Trophoblast cell (in vitro differentiated cells and primary cell): ENCODE data around the gene TTC39C.

Experiments used
- DNase-seq, 2 donors: peaks; one replicate each; pipeline ENCODE4 v3.0.0-alpha.2; 2016
- H2AFZ ChIP-seq: 2 replicates; pipeline ENCODE4 v1.6.1; 2013; ENCODE audit warnings: low read length, moderate library complexity, mild to moderate bottlenecking; ENCODE audit not compliant: insufficient read depth, poor library complexity
- H2AK5ac ChIP-seq: 2 replicates; pipeline ENCODE4 v1.6.1; 2013; ENCODE audit warnings: mild to moderate bottlenecking, low read length
- H2BK120ac ChIP-seq: 2 replicates; pipeline ENCODE4 v1.6.1; 2013; ENCODE audit warnings: low read length, mild to moderate bottlenecking, moderate library complexity; ENCODE audit not compliant: insufficient read depth, poor library complexity
- H2BK12ac ChIP-seq: 2 replicates; pipeline ENCODE4 v1.6.1; 2013; ENCODE audit warnings: mild to moderate bottlenecking, low read length, moderate library complexity
- H2BK5ac ChIP-seq: 2 replicates; pipeline ENCODE4 v1.6.1; 2013; ENCODE audit warnings: low read length, low read depth, moderate library complexity, mild to moderate bottlenecking; ENCODE audit not compliant: poor library complexity
- H3K14ac ChIP-seq: 2 replicates; pipeline ENCODE4 v1.6.1; 2013; ENCODE audit warnings: mild to moderate bottlenecking, low read length
- H3K18ac ChIP-seq: 2 replicates; pipeline ENCODE4 v1.6.1; 2013; ENCODE audit warnings: mild to moderate bottlenecking, low read length
- H3K23ac ChIP-seq: 2 replicates; pipeline ENCODE4 v1.6.1; 2013; ENCODE audit warnings: low read length
- H3K27ac ChIP-seq: 2 replicates; pipeline ENCODE4 v1.5.1; 2013; ENCODE audit warnings: low read depth, mild to moderate bottlenecking, inconsistent platforms, low read length, moderate library complexity
- H3K27me3 ChIP-seq: 2 replicates; pipeline ENCODE4 v1.6.1; 2013; ENCODE audit warnings: inconsistent platforms, mild to moderate bottlenecking, low read length, moderate library complexity; ENCODE audit not compliant: insufficient read depth
- H3K36me3 ChIP-seq, 2 experiments: 1 replicate in 1 of 2; 2 replicates in 1 of 2; pipeline ENCODE4 v1.6.1; 2013; ENCODE audit warnings: low read length in 2 of 2, mild to moderate bottlenecking in 2 of 2, moderate library complexity in 1 of 2; ENCODE audit not compliant: insufficient read depth in 2 of 2, control insufficient read depth in 1 of 2
- H3K4ac ChIP-seq: 2 replicates; pipeline ENCODE4 v1.6.1; 2013; ENCODE audit warnings: low read depth, mild to moderate bottlenecking, low read length, moderate library complexity
- H3K4me1 ChIP-seq, 2 experiments: 1 replicate in 1 of 2; 2 replicates in 1 of 2; pipeline ENCODE4 v1.6.1; 2013; ENCODE audit warnings: low read length in 2 of 2, mild to moderate bottlenecking in 2 of 2, moderate library complexity in 1 of 2; ENCODE audit not compliant: insufficient read depth in 2 of 2, control insufficient read depth in 1 of 2
- H3K4me2 ChIP-seq: 2 replicates; pipeline ENCODE4 v1.6.1; 2013; ENCODE audit warnings: inconsistent platforms, mild to moderate bottlenecking, low read length, moderate library complexity
- H3K4me3 ChIP-seq: 2 replicates; pipeline ENCODE4 v1.5.1; 2013; ENCODE audit warnings: mild to moderate bottlenecking, low read depth, low read length, inconsistent platforms
- H3K79me1 ChIP-seq: one replicate; pipeline ENCODE4 v1.6.1; 2013; ENCODE audit warnings: low read length
- H3K79me2 ChIP-seq: 2 replicates; pipeline ENCODE4 v1.6.1; 2013; ENCODE audit warnings: low read length, mild to moderate bottlenecking; ENCODE audit not compliant: control insufficient read depth, insufficient read depth, poor library complexity
- H3K9ac ChIP-seq: 2 replicates; pipeline ENCODE4 v1.6.1; 2013; ENCODE audit warnings: mild to moderate bottlenecking, low read length
- H3K9me3 ChIP-seq: 2 replicates; pipeline ENCODE4 v1.6.1; 2013; ENCODE audit warnings: low read depth, mild to moderate bottlenecking, control low read depth, inconsistent platforms, low read length; ENCODE audit not compliant: insufficient read depth
- H4K12ac ChIP-seq: 2 replicates; pipeline ENCODE4 v1.6.1; 2013; ENCODE audit warnings: low read depth, mild to moderate bottlenecking, low read length, moderate library complexity
- H4K8ac ChIP-seq: 2 replicates; pipeline ENCODE4 v1.6.1; 2013; ENCODE audit warnings: low read depth, mild to moderate bottlenecking, low read length, moderate library complexity
- H4K91ac ChIP-seq: one replicate; pipeline ENCODE4 v1.6.1; 2013; ENCODE audit warnings: low read depth, mild to moderate bottlenecking, low read length, moderate library complexity
- WGBS: extraction: QIAGEN DNeasy Blood & Tissue Kit; methylation state at CpG from one replicate; pipeline ENCODE4 v1.1.7; 2013; ENCODE audit warnings: missing lambda C conversion rate; ENCODE audit not compliant: insufficient read length, insufficient coverage; ENCODE audit errors: extremely low coverage; 5-methylcytosine and 5-hydroxymethylcytosine counted together

TTC39C gene

DNA sequence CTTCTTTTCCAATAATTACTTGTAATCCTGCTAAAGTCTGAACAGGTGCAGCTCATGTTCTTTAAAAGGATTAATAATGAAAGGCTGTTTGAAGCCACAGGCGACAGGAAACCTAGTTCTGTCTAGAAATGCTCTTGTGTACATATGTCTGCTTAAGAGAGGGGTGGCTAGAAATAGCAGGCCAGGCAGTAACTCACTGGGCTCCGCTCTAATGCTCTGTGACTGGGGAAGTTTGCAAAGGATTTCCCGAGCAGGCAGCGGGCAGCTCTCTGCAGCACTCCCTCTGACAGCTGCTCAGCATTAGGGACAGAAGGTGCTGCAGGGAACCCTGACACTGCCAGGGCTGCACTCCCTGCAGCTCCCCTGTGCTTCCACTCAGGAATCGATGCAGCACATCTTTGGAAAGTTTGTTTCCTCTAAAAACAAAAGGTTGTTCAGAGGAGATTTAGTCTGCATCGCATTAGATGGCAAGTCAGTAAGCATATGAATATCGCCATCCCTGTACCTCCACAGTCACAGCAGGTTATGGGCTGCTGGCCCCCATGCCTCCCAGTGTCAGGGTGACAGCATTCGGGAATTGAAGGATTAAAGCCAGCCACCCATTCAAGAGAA, 33.1 kb upstream of the TTC39C start:
- no peaks in the 10 kb centered on the region for H3K79me1 ChIP-seq
- DNase-seq, result no peak
- H2AK5ac ChIP-seq, result no peak overlapping the region
- H3K4me2 ChIP-seq, result no peak overlapping the region
- no CpG with 5 or more reads among the region's 8 CpGs for WGBS
- no peak overlapping the region for H4K8ac ChIP-seq
- H3K9me3 ChIP-seq, result no peaks in the 10 kb centered on the region
- no peaks in the 10 kb centered on the region for H3K27me3 ChIP-seq
- no peak overlapping the region for H4K91ac ChIP-seq
- H3K14ac ChIP-seq, result no peak overlapping the region
- no peaks in the 10 kb centered on the region for H3K79me2 ChIP-seq
- H3K23ac ChIP-seq, result no peak overlapping the region
- H2BK120ac ChIP-seq, result no peak overlapping the region
- peaks cover 3 to 4% of the 10 kb centered on the region in 2 experiments for H3K4me1 ChIP-seq
- no peak overlapping the region for H3K4me3 ChIP-seq
- no peak overlapping the region for H2BK12ac ChIP-seq
- no peak overlapping the region for H3K9ac ChIP-seq
- H3K27ac ChIP-seq, result no peak overlapping the region
- H2BK5ac ChIP-seq, result no peak overlapping the region
- no peak overlapping the region for H4K12ac ChIP-seq
- H2AFZ ChIP-seq, result no peak overlapping the region
- H3K36me3 ChIP-seq, result no peaks in the 10 kb centered on the region
- H3K4ac ChIP-seq, result no peak overlapping the region
- H3K18ac ChIP-seq, result no peak overlapping the region

DNA sequence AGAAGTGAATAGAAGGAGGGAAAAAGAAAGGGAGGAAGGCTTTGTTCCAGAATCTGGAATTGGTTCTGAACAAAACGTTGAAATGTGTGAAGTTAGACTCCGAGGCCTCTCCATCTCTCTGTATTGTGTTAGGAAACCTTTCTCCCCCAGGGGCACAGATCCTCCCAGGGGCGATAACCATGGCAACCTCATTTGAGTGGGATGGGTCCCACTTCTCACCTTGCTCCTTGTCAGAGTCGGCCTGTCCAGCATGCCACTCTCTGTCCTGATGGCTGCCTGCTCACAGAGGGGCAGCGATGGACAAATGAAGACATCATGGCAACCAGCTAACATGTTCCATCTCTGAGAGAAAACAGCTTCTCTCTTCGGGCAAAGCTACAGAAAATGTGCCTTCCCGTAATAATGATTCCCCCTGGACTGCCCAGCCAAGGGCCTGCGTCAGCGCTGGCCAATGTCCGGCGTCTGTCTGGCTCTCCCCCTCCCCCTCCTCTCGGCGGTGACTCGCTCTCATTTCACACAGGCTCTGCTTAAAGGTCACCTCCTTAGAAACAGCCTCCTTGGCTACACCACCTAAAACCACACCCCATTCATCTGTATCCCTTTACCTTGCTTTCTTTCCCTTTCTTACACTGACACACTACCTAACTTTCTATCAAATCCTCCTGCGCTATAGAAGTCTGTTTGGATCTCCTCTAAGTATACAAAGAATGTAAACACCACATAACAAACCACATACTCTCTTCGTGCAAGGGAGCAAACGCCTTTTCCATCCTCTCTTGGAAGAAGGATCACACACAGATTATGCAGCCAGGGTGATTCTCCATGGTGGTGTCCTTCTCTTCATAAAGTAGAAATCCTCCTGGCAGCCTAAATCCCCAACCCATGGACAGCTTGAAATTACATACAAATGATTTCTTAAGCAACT, 32.1 kb upstream of the TTC39C start:
- no peak overlapping the region for H3K23ac ChIP-seq
- H4K12ac ChIP-seq, result no peak overlapping the region
- no peak overlapping the region for H4K8ac ChIP-seq
- H2BK5ac ChIP-seq, result no peak overlapping the region
- no CpG with 5 or more reads among the region's 17 CpGs for WGBS
- H3K79me2 ChIP-seq, result no peaks in the 10 kb centered on the region
- no peak overlapping the region for H3K4me3 ChIP-seq
- H3K79me1 ChIP-seq, result no peaks in the 10 kb centered on the region
- H3K18ac ChIP-seq, result no peak overlapping the region
- H3K14ac ChIP-seq, result no peak overlapping the region
- H3K4ac ChIP-seq, result no peak overlapping the region
- H2AK5ac ChIP-seq, result no peak overlapping the region
- H3K27me3 ChIP-seq, result no peaks in the 10 kb centered on the region
- H3K36me3 ChIP-seq, result no peaks in the 10 kb centered on the region
- H3K27ac ChIP-seq, result no peak overlapping the region
- peak; percentile 13 to 38 for DNase-seq
- no peak overlapping the region for H3K4me2 ChIP-seq
- no peak overlapping the region for H2BK120ac ChIP-seq
- H2BK12ac ChIP-seq, result no peak overlapping the region
- H3K4me1 ChIP-seq, result peaks cover 3 to 4% of the 10 kb centered on the region in 2 experiments
- H3K9ac ChIP-seq, result no peak overlapping the region
- no peak overlapping the region for H4K91ac ChIP-seq
- H2AFZ ChIP-seq, result no peak overlapping the region
- H3K9me3 ChIP-seq, result no peaks in the 10 kb centered on the region

DNA sequence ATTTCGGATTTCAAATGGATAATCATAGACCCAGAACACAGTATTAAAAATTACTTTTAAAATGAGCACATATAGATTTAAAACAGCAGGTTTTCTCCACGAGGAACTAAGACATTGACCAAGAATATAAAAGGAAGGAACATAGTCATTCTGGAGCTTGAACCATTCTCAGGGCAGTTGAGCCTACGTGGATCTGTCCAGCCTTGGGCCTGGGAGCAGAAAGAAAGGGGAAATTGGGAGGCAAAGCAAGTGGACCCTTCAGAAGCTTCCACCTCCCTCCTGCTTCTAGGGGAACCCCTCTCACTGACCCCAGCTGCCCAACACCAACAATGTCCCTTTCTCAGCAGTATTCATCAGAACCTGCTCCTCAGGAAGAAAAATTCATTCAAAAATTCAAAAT, 31.4 kb upstream of the TTC39C start:
- H3K14ac ChIP-seq, result no peak overlapping the region
- peaks cover 3 to 4% of the 10 kb centered on the region in 2 experiments for H3K4me1 ChIP-seq
- H2BK5ac ChIP-seq, result no peak overlapping the region
- H4K91ac ChIP-seq, result no peak overlapping the region
- DNase-seq, result no peak
- no peak overlapping the region for H3K23ac ChIP-seq
- no peak overlapping the region for H3K4ac ChIP-seq
- no peak overlapping the region for H3K27ac ChIP-seq
- no peaks in the 10 kb centered on the region for H3K9me3 ChIP-seq
- H3K79me1 ChIP-seq, result no peaks in the 10 kb centered on the region
- no peak overlapping the region for H3K18ac ChIP-seq
- no peak overlapping the region for H3K9ac ChIP-seq
- H2AK5ac ChIP-seq, result no peak overlapping the region
- H4K8ac ChIP-seq, result no peak overlapping the region
- H3K4me2 ChIP-seq, result no peak overlapping the region
- no peaks in the 10 kb centered on the region for H3K79me2 ChIP-seq
- H3K4me3 ChIP-seq, result no peak overlapping the region
- H2BK120ac ChIP-seq, result no peak overlapping the region
- no peaks in the 10 kb centered on the region for H3K27me3 ChIP-seq
- H3K36me3 ChIP-seq, result no peaks in the 10 kb centered on the region
- H2BK12ac ChIP-seq, result no peak overlapping the region
- WGBS, result no CpG with 5 or more reads among the region's 3 CpGs
- no peak overlapping the region for H4K12ac ChIP-seq
- H2AFZ ChIP-seq, result no peak overlapping the region

DNA sequence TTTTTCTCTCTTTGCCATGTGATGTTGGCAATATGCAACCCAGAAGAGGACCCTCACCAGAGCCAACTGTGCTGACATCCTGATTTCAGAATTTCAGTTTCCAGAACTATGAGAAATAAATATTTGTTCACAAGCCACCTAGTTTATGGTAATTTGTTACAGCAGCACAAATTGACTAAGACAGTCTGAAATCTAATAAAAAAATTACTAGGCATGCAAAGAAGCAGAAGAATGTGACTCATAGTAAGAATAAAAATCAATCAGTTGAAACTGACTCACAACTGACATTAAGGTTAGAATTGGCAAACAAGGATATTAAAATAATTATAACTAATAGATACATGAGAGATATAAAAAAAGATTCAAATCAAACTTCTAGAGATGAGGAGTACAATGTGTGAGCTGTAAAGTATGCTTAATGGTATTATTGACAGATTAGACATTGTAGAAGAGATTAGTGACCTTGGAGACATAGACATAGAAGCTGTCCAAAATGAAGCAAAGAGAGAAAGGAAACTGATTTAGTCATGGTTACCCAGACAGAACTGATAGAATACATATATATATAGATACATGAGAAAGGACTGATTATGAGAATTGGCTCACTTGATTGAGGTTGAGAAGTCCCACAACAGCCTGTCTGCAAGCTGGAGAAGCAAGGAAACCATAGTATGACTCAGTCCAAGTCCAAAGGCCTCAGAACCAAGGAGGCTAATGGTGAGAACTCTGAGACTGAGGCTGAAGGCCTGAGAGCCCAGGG, 27.8 kb upstream of the TTC39C start:
- H3K14ac ChIP-seq, result no peak overlapping the region
- no peaks in the 10 kb centered on the region for H3K36me3 ChIP-seq
- no peak overlapping the region for H2AK5ac ChIP-seq
- H3K9me3 ChIP-seq, result no peaks in the 10 kb centered on the region
- DNase-seq, result no peak
- H4K12ac ChIP-seq, result no peak overlapping the region
- no peak overlapping the region for H3K23ac ChIP-seq
- no peak overlapping the region for H3K4me3 ChIP-seq
- H3K4me2 ChIP-seq, result no peak overlapping the region
- H4K8ac ChIP-seq, result no peak overlapping the region
- H2BK5ac ChIP-seq, result no peak overlapping the region
- H3K27me3 ChIP-seq, result no peaks in the 10 kb centered on the region
- no peaks in the 10 kb centered on the region for H3K79me2 ChIP-seq
- H3K9ac ChIP-seq, result no peak overlapping the region
- H2BK12ac ChIP-seq, result no peak overlapping the region
- H3K79me1 ChIP-seq, result no peaks in the 10 kb centered on the region
- H3K4ac ChIP-seq, result no peak overlapping the region
- no peak overlapping the region for H2AFZ ChIP-seq
- no peak overlapping the region for H3K18ac ChIP-seq
- H3K27ac ChIP-seq, result no peak overlapping the region
- peaks cover 3 to 4% of the 10 kb centered on the region in 2 experiments for H3K4me1 ChIP-seq
- no peak overlapping the region for H4K91ac ChIP-seq
- no peak overlapping the region for H2BK120ac ChIP-seq
